Parathyroid adenoma (tissue), 2 donors: ENCODE data around the gene TM9SF2.

Experiments used
- H2AFZ ChIP-seq: fragments of 300-600 bp; sonication (generic); one replicate; pipeline ENCODE4 v1.7.0; 2017; ENCODE audit warnings: antibody characterized with exemption, mild to moderate bottlenecking
- H3K27ac ChIP-seq: fragments of 300-600 bp; sonication (generic); one replicate; pipeline ENCODE4 v1.7.0; 2017
- H3K27me3 ChIP-seq: fragments of 300-600 bp; sonication (generic); one replicate; pipeline ENCODE4 v1.7.0; 2017; ENCODE audit warnings: low read length; ENCODE audit not compliant: control insufficient read depth, insufficient read depth
- H3K36me3 ChIP-seq: fragments of 300-600 bp; sonication (generic); one replicate; pipeline ENCODE4 v1.7.0; 2017; ENCODE audit warnings: low read length; ENCODE audit not compliant: control insufficient read depth, insufficient read depth
- H3K4me1 ChIP-seq: fragments of 300-600 bp; sonication (generic); one replicate; pipeline ENCODE4 v1.7.0; 2017; ENCODE audit warnings: control low read depth
- H3K4me2 ChIP-seq: fragments of 300-600 bp; sonication (generic); one replicate; pipeline ENCODE4 v1.7.0; 2017; ENCODE audit warnings: low read length
- H3K4me3 ChIP-seq: fragments of 300-600 bp; sonication (generic); one replicate; pipeline ENCODE4 v1.7.0; 2017; ENCODE audit warnings: low read depth, low read length
- H3K79me2 ChIP-seq: fragments of 300-600 bp; sonication (generic); one replicate; pipeline ENCODE4 v1.7.0; 2017; ENCODE audit warnings: control low read depth
- H3K9ac ChIP-seq: fragments of 300-600 bp; sonication (generic); one replicate; pipeline ENCODE4 v1.7.0; 2017; ENCODE audit warnings: mild to moderate bottlenecking
- H3K9me3 ChIP-seq: fragments of 300-600 bp; sonication (generic); one replicate; pipeline ENCODE4 v1.7.0; 2017; ENCODE audit warnings: low read length; ENCODE audit not compliant: control insufficient read depth
- CTCF ChIP-seq: fragments of 300-600 bp; sonication (generic); IDR thresholded peaks from one replicate; pipeline ENCODE4 v1.7.0; 2017; ENCODE audit warnings: antibody characterized with exemption, mild to moderate bottlenecking
- donor health status: primary hyperparathyroidism.

The TM9SF2 gene

GRCh38 chr13:99553033-99553432, 51.8 kb downstream of the TM9SF2 start:
- no peaks in the 10 kb centered on the region for H3K9me3 ChIP-seq
- H2AFZ ChIP-seq, result no peak overlapping the region
- H3K27ac ChIP-seq, result no peak overlapping the region
- H3K79me2 ChIP-seq, result no peaks in the 10 kb centered on the region
- no peaks in the 10 kb centered on the region for H3K4me1 ChIP-seq
- no peak overlapping the region for H3K4me2 ChIP-seq
- H3K36me3 ChIP-seq, result no peaks in the 10 kb centered on the region
- no peak for TF ChIP-seq CTCF
- no peak overlapping the region for H3K4me3 ChIP-seq
- no peak overlapping the region for H3K9ac ChIP-seq
- H3K27me3 ChIP-seq, result no peaks in the 10 kb centered on the region

- Histone ChIP-seq H3K4me2 (no peak overlapping the region), H3K4me3 (no peak overlapping the region), H3K36me3 (no peaks in the 10 kb centered on the region), H2AFZ (no peak overlapping the region), H3K27me3 (no peaks in the 10 kb centered on the region), H3K9ac (no peak overlapping the region), H3K4me1 (no peaks in the 10 kb centered on the region), H3K27ac (no peak overlapping the region), H3K9me3 (no peaks in the 10 kb centered on the region), H3K79me2 (no peaks in the 10 kb centered on the region)
- TF ChIP-seq CTCF, result no peak
Measured at GRCh38 chr13:99555149-99555548, 53.9 kb downstream of the TM9SF2 start.

GRCh38 chr13:99556867-99557443, 55.7 kb downstream of the TM9SF2 start:
- Histone ChIP-seq H3K4me3 (no peak overlapping the region), H3K27ac (no peak overlapping the region), H3K27me3 (no peaks in the 10 kb centered on the region), H2AFZ (no peak overlapping the region), H3K9me3 (no peaks in the 10 kb centered on the region), H3K4me2 (no peak overlapping the region), H3K79me2 (no peaks in the 10 kb centered on the region), H3K9ac (no peak overlapping the region), H3K36me3 (no peaks in the 10 kb centered on the region), H3K4me1 (no peaks in the 10 kb centered on the region)
- TF ChIP-seq CTCF, result no peak

GRCh38 chr13:99558570-99559180, 57.4 kb downstream of the TM9SF2 start:
- Histone ChIP-seq H2AFZ (no peak overlapping the region), H3K9ac (no peak overlapping the region), H3K27ac (no peak overlapping the region), H3K9me3 (no peaks in the 10 kb centered on the region), H3K4me3 (no peak overlapping the region), H3K4me2 (no peak overlapping the region), H3K79me2 (no peaks in the 10 kb centered on the region), H3K27me3 (no peaks in the 10 kb centered on the region), H3K36me3 (no peaks in the 10 kb centered on the region), H3K4me1 (no peaks in the 10 kb centered on the region)
- no peak for TF ChIP-seq CTCF

GRCh38 chr13:99559560-99559959, 58.3 kb downstream of the TM9SF2 start:
- no peaks in the 10 kb centered on the region for H3K4me1 ChIP-seq
- no peaks in the 10 kb centered on the region for H3K9me3 ChIP-seq
- no peak overlapping the region for H3K4me2 ChIP-seq
- no peak overlapping the region for H3K9ac ChIP-seq
- H3K36me3 ChIP-seq, result no peaks in the 10 kb centered on the region
- no peak for TF ChIP-seq CTCF
- no peak overlapping the region for H3K27ac ChIP-seq
- H3K27me3 ChIP-seq, result no peaks in the 10 kb centered on the region
- no peak overlapping the region for H2AFZ ChIP-seq
- H3K4me3 ChIP-seq, result no peak overlapping the region
- H3K79me2 ChIP-seq, result no peaks in the 10 kb centered on the region
